Peyer's patch (tissue), 4 donors: Measurements from ENCODE around the gene PEDS1.

Experiments
- POLR2A ChIP-seq, 2 donors: fragments of 450-650 bp; IDR thresholded peaks; one replicate each; pipeline ENCODE4 v1.5.1; 2017; ENCODE audit warnings: antibody characterized with exemption in 2 of 2, mild to moderate bottlenecking in 2 of 2, moderate library complexity in 2 of 2
- TF ChIP-seq, protein P1 (sequence below), 6 experiments: fragments of 450-650 bp in 4 of 6; fragments of 200-600 bp in 2 of 6; sonication (generic) in 1 of 6; IDR thresholded peaks; one replicate each; pipeline ENCODE4 v1.5.1; 2017 to 2019; ENCODE audit warnings: antibody characterized with exemption in 6 of 6, mild to moderate bottlenecking in 3 of 6, moderate library complexity in 1 of 6

DNA sequence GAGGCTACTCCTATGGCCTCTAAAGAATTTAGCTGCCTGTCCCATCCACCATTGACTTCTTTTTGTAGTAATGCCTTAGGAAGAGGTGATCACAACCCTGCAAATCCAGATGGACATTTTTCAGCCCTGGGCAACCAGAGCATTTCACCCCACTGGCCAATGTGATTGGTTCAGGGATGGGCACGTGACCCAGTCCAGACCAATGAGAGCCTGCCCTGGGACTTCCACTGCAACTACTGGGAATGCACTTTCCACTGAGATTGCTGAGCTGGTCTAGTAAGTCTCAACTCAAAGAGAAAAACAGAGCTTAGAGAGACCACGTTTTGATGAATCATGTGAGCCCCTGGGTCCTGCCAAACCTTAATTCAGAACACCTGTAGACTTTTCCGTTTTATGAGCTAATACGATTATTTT is 31.7 kb downstream of the PEDS1 start:
- TF ChIP-seq, protein P1, sequence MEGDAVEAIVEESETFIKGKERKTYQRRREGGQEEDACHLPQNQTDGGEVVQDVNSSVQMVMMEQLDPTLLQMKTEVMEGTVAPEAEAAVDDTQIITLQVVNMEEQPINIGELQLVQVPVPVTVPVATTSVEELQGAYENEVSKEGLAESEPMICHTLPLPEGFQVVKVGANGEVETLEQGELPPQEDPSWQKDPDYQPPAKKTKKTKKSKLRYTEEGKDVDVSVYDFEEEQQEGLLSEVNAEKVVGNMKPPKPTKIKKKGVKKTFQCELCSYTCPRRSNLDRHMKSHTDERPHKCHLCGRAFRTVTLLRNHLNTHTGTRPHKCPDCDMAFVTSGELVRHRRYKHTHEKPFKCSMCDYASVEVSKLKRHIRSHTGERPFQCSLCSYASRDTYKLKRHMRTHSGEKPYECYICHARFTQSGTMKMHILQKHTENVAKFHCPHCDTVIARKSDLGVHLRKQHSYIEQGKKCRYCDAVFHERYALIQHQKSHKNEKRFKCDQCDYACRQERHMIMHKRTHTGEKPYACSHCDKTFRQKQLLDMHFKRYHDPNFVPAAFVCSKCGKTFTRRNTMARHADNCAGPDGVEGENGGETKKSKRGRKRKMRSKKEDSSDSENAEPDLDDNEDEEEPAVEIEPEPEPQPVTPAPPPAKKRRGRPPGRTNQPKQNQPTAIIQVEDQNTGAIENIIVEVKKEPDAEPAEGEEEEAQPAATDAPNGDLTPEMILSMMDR (IDR thresholded peaks at IDR 0.05) = no peak
- no peak for TF ChIP-seq POLR2A (IDR thresholded peaks at IDR 0.05)
